B cell (primary cell): Measurements from ENCODE around the gene DCAF15.

Experiments used
- EZH2 ChIP-seq: IDR thresholded peaks from 2 replicates; pipeline ENCODE4 v1.6.1; 2012; ENCODE audit warnings: borderline replicate concordance, low read depth, mild to moderate bottlenecking, moderate library complexity, low read length; ENCODE audit not compliant: insufficient read depth, poor library complexity, severe bottlenecking
- TF ChIP-seq, protein P1 (sequence below): fragments of 200-600 bp; IDR thresholded peaks from one replicate; pipeline ENCODE4 v1.8.0; 2022; ENCODE audit warnings: antibody characterized with exemption, mild to moderate bottlenecking

DNA sequence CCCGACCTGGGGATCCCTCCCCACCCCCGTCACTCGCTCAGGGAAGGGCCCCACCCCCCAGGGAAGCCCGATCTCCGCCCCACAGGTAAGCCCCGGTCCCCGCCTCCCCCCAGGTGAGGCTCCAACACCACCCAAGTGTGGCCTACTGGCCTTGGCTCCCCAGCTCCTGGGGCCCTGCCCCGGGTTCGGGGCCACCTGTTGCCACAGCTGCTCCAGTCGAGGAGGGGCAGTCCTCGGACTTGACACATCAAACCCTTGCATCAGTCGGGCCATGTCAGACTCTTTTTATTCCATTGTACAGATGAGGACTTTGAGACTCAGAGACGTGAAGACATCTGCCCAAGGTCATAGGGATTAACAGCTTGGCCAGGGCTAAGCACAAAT, 45.8 kb upstream of the DCAF15 start:
- TF ChIP-seq EZH2: no peak
- TF ChIP-seq, protein P1, sequence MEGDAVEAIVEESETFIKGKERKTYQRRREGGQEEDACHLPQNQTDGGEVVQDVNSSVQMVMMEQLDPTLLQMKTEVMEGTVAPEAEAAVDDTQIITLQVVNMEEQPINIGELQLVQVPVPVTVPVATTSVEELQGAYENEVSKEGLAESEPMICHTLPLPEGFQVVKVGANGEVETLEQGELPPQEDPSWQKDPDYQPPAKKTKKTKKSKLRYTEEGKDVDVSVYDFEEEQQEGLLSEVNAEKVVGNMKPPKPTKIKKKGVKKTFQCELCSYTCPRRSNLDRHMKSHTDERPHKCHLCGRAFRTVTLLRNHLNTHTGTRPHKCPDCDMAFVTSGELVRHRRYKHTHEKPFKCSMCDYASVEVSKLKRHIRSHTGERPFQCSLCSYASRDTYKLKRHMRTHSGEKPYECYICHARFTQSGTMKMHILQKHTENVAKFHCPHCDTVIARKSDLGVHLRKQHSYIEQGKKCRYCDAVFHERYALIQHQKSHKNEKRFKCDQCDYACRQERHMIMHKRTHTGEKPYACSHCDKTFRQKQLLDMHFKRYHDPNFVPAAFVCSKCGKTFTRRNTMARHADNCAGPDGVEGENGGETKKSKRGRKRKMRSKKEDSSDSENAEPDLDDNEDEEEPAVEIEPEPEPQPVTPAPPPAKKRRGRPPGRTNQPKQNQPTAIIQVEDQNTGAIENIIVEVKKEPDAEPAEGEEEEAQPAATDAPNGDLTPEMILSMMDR: no peak
